K562 (cell line): ENCODE results near the gene NIPAL3.
"Not testable (repeated sequence)": the region's sequence is repeated elsewhere in the genome, so short reads cannot be mapped to it uniquely, and the experiment has no call there.

ENCODE experiments used
- ATF1 ChIP-seq, 2 experiments: fragments of 450-650 bp in 1 of 2; IDR thresholded peaks; 2 replicates each; pipeline ENCODE4 v1.6.1; 2016; ENCODE audit warnings: missing compliant biosample characterization in 1 of 2, missing genetic modification characterization in 1 of 2
- CBX3 ChIP-seq, 2 experiments: IDR thresholded peaks; 1 replicate in 1 of 2; 2 replicates in 1 of 2; pipeline ENCODE4 v1.6.1; 2012; ENCODE audit warnings: inconsistent platforms in 2 of 2, low read length in 2 of 2, borderline replicate concordance in 1 of 2, control low read depth in 1 of 2
- MAFK ChIP-seq: IDR thresholded peaks from 2 replicates; pipeline ENCODE4 v1.6.1; 2011; ENCODE audit warnings: low read length, improper control_type of control experiment
- THRAP3 ChIP-seq: fragments of 450-650 bp; IDR thresholded peaks from 2 replicates; pipeline ENCODE4 v1.6.1; 2016; ENCODE audit warnings: mild to moderate bottlenecking, inconsistent platforms, borderline replicate concordance
- TF ChIP-seq, protein P1 (sequence below), 2 experiments: fragments of 450-650 bp in 1 of 2; sonication (generic) in 1 of 2; formaldehyde crosslinking; conservative IDR thresholded peaks; 2 replicates each; pipeline versions ENCODE4 v1.4.0 to v1.8.1; 2020 to 2022; ENCODE audit warnings: mild to moderate bottlenecking in 1 of 2, missing genetic modification reagents in 1 of 2

DNA sequence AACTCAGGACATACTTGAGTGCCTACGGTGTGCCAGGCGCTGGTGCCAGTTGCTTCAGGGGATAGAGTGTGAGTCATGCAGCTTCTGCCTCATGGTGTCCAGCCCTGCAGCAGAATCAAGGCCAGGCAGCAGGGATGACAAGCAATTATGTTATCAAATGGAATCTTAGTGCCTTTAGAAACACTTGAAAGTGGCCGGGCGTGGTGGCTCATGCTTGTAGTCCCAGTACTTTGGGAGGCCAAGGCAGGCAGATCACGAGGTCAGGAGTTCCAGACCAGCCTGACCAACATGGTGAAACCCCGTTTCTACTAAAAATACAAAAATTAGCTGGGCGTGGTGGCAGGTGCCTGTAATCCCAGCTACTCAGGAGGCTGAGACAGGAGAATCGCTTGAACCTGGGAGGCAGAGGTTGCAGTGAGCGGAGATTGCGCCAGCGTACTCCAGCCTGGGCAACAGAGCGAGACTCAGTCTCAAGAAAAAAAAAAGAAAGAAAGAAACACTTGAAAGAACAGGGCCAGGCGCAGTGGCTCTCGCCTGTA lies 100.1 kb downstream of the NIPAL3 start:
- not testable (repeated sequence) for TF ChIP-seq MAFK; CBX3 (IDR thresholded peaks at IDR 0.05; ENCODE audit: borderline replicate concordance in 1 of 2, low read length in 2 of 2); THRAP3; ATF1 (CRISPR knock-in tag; IDR thresholded peaks at IDR 0.05); ATF1 (tag; IDR thresholded peaks at IDR 0.05)
- TF ChIP-seq, protein P1, sequence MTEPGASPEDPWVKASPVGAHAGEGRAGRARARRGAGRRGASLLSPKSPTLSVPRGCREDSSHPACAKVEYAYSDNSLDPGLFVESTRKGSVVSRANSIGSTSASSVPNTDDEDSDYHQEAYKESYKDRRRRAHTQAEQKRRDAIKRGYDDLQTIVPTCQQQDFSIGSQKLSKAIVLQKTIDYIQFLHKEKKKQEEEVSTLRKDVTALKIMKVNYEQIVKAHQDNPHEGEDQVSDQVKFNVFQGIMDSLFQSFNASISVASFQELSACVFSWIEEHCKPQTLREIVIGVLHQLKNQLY (CRISPR knock-in tag; conservative IDR thresholded peaks at IDR 0.05): not testable (repeated sequence)
